PC-3 (cell line): ENCODE measurements around the gene ABHD15. TPM values are rescaled to one million over a fixed set of nuclear protein-coding genes. Genes with fewer than 3 reads are reported as not detected.
A peak's percentile ranks its signal among the peaks of the same experiment; 100 is the strongest.

ENCODE experiments used
- ATAC-seq: fragments of 200-7000 bp; cut with Tn5 transposase; 2 replicates; pipeline ENCODE4 v1.9.1; 2020; ENCODE audit warnings: mild to moderate bottlenecking, moderate library complexity
- BruUV-seq: library from RNA; stranded (reverse); fragments of 400-500 nt; replicated peaks from 2 replicates; lab custom pipeline; 2021; lab: Mats Ljungman, UMichigan
- CTCF ChIA-PET: fragments of 300-600 bp; sonication (Branson Sonifier 250); formaldehyde crosslinking; loops from one replicate; lab custom pipeline; 2022; ENCODE audit warnings: antibody characterized with exemption; lab: Charles Lee
- POLR2A ChIA-PET: fragments of 300-600 bp; sonication (Branson Sonifier 250); formaldehyde crosslinking; loops from one replicate; lab custom pipeline; 2022; ENCODE audit warnings: antibody characterized with exemption; ENCODE audit not compliant: unreplicated experiment; lab: Charles Lee
- DNase-seq: peaks from one replicate; pipeline ENCODE4 v3.0.0-alpha.2; 2015
- H2AFZ ChIP-seq: fragments of 300-600 bp; sonication (generic); 2 replicates; pipeline ENCODE4 v1.6.0; 2016; ENCODE audit warnings: antibody characterized with exemption, low read length
- H3F3A ChIP-seq: fragments of 300-600 bp; sonication (generic); one replicate; pipeline ENCODE4 v1.6.0; 2017; ENCODE audit warnings: antibody characterized with exemption, low read length, control low read depth, mild to moderate bottlenecking; ENCODE audit not compliant: unreplicated experiment
- H3K27ac ChIP-seq: fragments of 300-600 bp; sonication (generic); 2 replicates; pipeline ENCODE4 v1.5.1; 2016; ENCODE audit warnings: mild to moderate bottlenecking, low read length
- H3K27me3 ChIP-seq: fragments of 300-600 bp; sonication (generic); 2 replicates; pipeline ENCODE4 v1.6.1; 2016; ENCODE audit warnings: low read length, mixed read lengths
- H3K36me3 ChIP-seq: fragments of 300-600 bp; sonication (generic); 2 replicates; pipeline ENCODE4 v1.6.1; 2016; ENCODE audit warnings: low read depth, mixed run types, low read length, mixed read lengths
- H3K4me1 ChIP-seq: fragments of 300-600 bp; sonication (generic); 2 replicates; pipeline ENCODE4 v1.5.1; 2016; ENCODE audit warnings: low read length; ENCODE audit not compliant: insufficient read depth
- H3K4me2 ChIP-seq: fragments of 300-600 bp; sonication (generic); 2 replicates; pipeline ENCODE4 v1.6.0; 2016; ENCODE audit warnings: low read length
- H3K4me3 ChIP-seq: fragments of 300-600 bp; sonication (generic); 2 replicates; pipeline ENCODE4 v1.5.1; 2016; ENCODE audit warnings: mild to moderate bottlenecking, low read length, mixed read lengths
- H3K79me2 ChIP-seq: fragments of 300-600 bp; sonication (generic); 2 replicates; pipeline ENCODE4 v1.6.1; 2017; ENCODE audit warnings: low read length, mixed read lengths
- H3K9ac ChIP-seq: fragments of 300-600 bp; sonication (generic); 2 replicates; pipeline ENCODE4 v1.6.0; 2016; ENCODE audit warnings: mild to moderate bottlenecking, low read length
- H3K9me2 ChIP-seq: fragments of 300-600 bp; sonication (generic); replicated peaks from 2 replicates; pipeline ENCODE4 v1.6.1; 2016; ENCODE audit warnings: mixed run types, low read length, mixed read lengths
- H3K9me3 ChIP-seq: fragments of 300-600 bp; sonication (generic); 2 replicates; pipeline ENCODE4 v1.6.1; 2016; ENCODE audit warnings: low read length, mixed read lengths
- H4K20me1 ChIP-seq: fragments of 300-600 bp; sonication (generic); 2 replicates; pipeline ENCODE4 v1.6.1; 2016; ENCODE audit warnings: low read length, mixed read lengths
- EZH2 ChIP-seq: fragments of 300-600 bp; sonication (generic); IDR thresholded peaks from one replicate; pipeline ENCODE4 v1.6.1; 2017; ENCODE audit warnings: antibody characterized with exemption, mild to moderate bottlenecking, low read length; ENCODE audit not compliant: unreplicated experiment
- EZH2phosphoT487 ChIP-seq: fragments of 300-600 bp; sonication (generic); IDR thresholded peaks from 2 replicates; pipeline ENCODE4 v1.6.1; 2018; ENCODE audit warnings: mild to moderate bottlenecking, antibody characterized with exemption, low read length, borderline replicate concordance
- intact Hi-C: fragments of 100-400 bp; cut with micrococcal nuclease; formaldehyde crosslinking; loops from 2 replicates; pipeline ENCODE4 v1.9.0; 2023
- total RNA-seq: library from RNA; depleted of rRNA; stranded (reverse); fragments of >200 nt; gene quantifications from 2 replicates; pipeline ENCODE4 v1.2.3, GENCODE V29; 2014
- TF ChIP-seq, protein P1 (sequence below): fragments of 300-600 bp; sonication (generic); conservative IDR thresholded peaks from 2 replicates; pipeline ENCODE4 v1.5.1; 2017; ENCODE audit warnings: antibody characterized with exemption, low read depth, mild to moderate bottlenecking, low read length

The ABHD15 gene
- total RNA-seq, 1 experiment from 2014 or later, result 6.3 TPM

DNA sequence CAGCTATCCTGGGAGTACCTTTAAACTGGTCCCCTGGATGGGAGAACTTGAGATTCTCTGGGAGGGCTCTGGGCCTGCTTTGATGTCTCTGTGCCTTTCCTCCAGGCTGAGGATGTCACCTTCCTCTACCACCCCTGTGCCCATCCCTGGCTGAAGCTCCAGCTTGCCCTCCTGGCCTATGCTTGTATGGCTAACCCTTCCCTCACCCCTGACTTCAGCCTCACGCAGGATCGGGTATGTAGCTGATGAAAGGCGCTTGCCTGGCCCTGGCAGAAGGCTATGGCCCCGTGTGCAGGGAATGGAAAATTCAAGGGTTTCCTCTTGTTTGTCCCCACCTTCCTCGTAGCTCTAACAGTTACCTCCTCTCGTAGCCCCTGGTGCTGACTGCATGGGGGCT lies 4.6 kb upstream of the ABHD15 start:
- Histone ChIP-seq H3K9me2 (no peaks in the 10 kb centered on the region), H3K36me3 (no peaks in the 10 kb centered on the region), H2AFZ (no peak overlapping the region), H3K9me3 (no peaks in the 10 kb centered on the region), H3K9ac (no peak overlapping the region), H3K4me3 (no peak overlapping the region), H3F3A (no peaks in the 10 kb centered on the region), H3K4me2 (no peak overlapping the region), H3K4me1 (peaks cover 7% of the 10 kb centered on the region; the same call in 1 of the 2 replicates), H3K27ac (no peak overlapping the region), H4K20me1 (no peaks in the 10 kb centered on the region), H3K27me3 (no peaks in the 10 kb centered on the region), H3K79me2 (no peaks in the 10 kb centered on the region)
- no TSS peak for BruUV-seq
- no peak for TF ChIP-seq EZH2phosphoT487
- TF ChIP-seq, protein P1, sequence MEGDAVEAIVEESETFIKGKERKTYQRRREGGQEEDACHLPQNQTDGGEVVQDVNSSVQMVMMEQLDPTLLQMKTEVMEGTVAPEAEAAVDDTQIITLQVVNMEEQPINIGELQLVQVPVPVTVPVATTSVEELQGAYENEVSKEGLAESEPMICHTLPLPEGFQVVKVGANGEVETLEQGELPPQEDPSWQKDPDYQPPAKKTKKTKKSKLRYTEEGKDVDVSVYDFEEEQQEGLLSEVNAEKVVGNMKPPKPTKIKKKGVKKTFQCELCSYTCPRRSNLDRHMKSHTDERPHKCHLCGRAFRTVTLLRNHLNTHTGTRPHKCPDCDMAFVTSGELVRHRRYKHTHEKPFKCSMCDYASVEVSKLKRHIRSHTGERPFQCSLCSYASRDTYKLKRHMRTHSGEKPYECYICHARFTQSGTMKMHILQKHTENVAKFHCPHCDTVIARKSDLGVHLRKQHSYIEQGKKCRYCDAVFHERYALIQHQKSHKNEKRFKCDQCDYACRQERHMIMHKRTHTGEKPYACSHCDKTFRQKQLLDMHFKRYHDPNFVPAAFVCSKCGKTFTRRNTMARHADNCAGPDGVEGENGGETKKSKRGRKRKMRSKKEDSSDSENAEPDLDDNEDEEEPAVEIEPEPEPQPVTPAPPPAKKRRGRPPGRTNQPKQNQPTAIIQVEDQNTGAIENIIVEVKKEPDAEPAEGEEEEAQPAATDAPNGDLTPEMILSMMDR, result no peak
- no peak for TF ChIP-seq EZH2
- POLR2A ChIA-PET, result no interaction called here
- intact Hi-C loops, result no loop called here
- ATAC-seq, result no peak
- DNase-seq, result no peak
- CTCF ChIA-PET, result no interaction called here

DNA sequence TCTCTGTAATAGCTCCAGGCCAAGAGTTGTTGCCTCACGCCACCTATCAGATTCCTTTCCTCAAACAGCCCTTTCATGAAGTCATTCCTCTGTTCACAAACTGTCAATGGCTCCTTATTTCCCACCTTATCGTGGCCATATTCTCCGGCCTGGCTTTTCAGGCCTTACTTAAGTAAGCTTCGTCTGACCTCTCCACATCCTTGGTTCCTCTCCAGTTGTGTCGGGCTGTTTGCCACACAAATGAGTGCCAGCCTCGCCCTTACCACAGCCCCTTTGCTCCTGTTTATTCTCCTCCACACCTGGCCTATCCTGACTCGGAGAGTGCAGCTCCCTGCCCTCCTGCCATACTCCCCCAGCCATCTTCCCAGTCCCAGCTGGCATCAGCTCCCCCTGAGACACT lies 3.7 kb upstream of the ABHD15 start:
- Histone ChIP-seq H3K9me2 (no peaks in the 10 kb centered on the region), H4K20me1 (no peaks in the 10 kb centered on the region), H3K4me2 (no peak overlapping the region), H3K27ac (no peak overlapping the region), H2AFZ (no peak overlapping the region), H3F3A (no peaks in the 10 kb centered on the region), H3K79me2 (no peaks in the 10 kb centered on the region), H3K9ac (no peak overlapping the region), H3K4me1 (peaks cover 7% of the 10 kb centered on the region; the same call in 1 of the 2 replicates), H3K36me3 (no peaks in the 10 kb centered on the region), H3K9me3 (no peaks in the 10 kb centered on the region), H3K4me3 (no peak overlapping the region), H3K27me3 (no peaks in the 10 kb centered on the region)
- ChIA-PET CTCF (no interaction called here), POLR2A (no interaction called here)
- intact Hi-C loops, result no loop called here
- ATAC-seq (no peak), DNase-seq (no peak)
- no peak for TF ChIP-seq EZH2
- TSS peak; percentile 20 for BruUV-seq

GRCh38 chr17:29569245-29569950 lies 2.6 kb upstream of the ABHD15 start:
- DNase-seq, result peak; percentile 42
- Histone ChIP-seq H3K4me2 (peak overlapping the region; percentile 91), H3K9me3 (no peaks in the 10 kb centered on the region), H3K9me2 (no peaks in the 10 kb centered on the region), H4K20me1 (no peaks in the 10 kb centered on the region), H3K4me1 (peaks cover 7% of the 10 kb centered on the region; the same call in 1 of the 2 replicates), H3F3A (no peaks in the 10 kb centered on the region), H3K9ac (peak overlapping the region; percentile 57; the same call in 1 of the 2 replicates), H3K79me2 (no peaks in the 10 kb centered on the region), H3K27ac (no peak overlapping the region), H2AFZ (peak overlapping the region; percentile 88), H3K36me3 (no peaks in the 10 kb centered on the region), H3K27me3 (no peaks in the 10 kb centered on the region), H3K4me3 (peak overlapping the region; percentile 85)
- CTCF ChIA-PET, result interaction anchor here (0.7 to 0.9 kb wide), 2 partner anchors 12 to 48 kb away, joined by 3 read pairs; no protein-coding TSS in a partner anchor
- POLR2A ChIA-PET, result no interaction called here
- TF ChIP-seq, protein P1, result no peak
- TF ChIP-seq EZH2, result no peak
- TF ChIP-seq EZH2phosphoT487, result no peak
- intact Hi-C loops, result no loop called here
- TSS peak; percentile 35 for BruUV-seq
- ATAC-seq, result 0 out of 2 replicates have a peak, but pooled peaks have one; percentile 0
